GM12872 (cell line): ENCODE data around the gene STARD3.

Source experiments
- CTCF ChIP-seq: IDR thresholded peaks from 3 replicates; pipeline ENCODE4 v1.5.1; 2011; ENCODE audit warnings: low read depth, mild to moderate bottlenecking, low read length, moderate library complexity; ENCODE audit not compliant: insufficient read depth

Gene STARD3

DNA sequence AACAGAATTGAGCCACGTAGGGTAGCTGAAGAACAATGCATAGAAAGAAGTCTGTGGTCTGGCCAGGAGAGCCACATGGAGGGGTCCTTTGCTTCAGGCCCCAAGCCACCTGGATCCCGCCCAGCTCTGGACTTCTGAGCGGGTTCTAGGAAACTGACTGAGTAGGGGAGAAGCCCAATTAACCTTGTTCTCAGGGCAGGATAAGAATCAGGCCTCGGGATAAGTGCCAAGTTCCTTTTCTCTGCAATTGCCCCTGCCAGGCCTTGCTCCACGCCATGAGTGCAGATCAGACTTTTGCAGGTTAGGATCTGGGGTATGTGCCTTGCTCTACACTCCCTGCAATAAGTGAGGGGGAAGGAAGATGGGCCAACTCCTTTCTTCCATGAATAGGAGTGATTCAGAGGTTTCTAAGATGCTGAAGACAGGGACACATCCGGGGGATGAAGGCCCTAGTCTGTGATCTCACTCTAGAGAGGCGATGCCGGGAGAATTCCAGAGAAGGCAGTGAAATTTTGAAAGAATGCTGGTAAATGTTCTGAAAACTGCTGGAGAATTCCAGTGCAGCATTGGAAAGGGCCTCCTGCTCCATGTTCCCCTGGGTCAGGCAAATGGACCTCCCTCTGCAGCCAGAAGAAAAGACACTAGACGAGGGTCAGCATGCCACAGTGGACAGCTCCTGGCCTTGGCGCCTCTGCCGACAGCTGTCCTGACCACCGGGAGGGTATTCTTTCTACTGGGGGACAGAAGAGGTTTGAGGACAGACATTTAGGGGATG, 35.0 kb upstream of the STARD3 start:
- TF ChIP-seq CTCF: no peak

GRCh38 chr17:39602533-39603303, 34.2 kb upstream of the STARD3 start:
- TF ChIP-seq CTCF: no peak

GRCh38 chr17:39603304-39604016, 33.5 kb upstream of the STARD3 start:
- TF ChIP-seq CTCF: no peak

DNA sequence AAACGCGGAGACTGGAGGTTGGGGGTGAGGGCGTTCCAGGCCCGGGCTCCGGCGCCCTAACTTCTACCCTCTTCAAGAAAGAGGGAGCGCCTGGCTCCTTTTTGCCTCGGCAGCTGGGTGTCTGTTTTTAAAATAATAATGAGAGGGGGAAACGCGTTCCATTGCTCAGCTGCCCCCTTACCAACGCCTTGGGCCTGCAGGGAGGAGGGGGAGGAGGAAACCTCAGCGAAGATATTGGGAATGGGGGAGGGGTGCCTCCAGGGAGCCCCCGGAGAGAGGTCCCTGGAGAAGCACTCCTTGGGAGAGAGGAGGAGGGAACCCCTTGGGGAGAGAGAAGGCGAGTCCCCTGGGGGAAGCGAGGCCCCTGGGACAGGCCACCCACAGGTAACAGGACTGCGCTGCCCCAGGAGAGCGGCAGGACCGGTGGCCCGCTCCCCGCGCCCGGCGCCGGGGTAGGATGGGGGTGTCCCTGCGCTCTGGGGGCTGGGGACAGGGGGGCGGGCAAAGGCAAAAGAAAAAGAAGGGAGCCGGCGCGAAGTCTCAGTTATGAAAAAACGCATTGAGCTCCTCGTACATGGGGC, 31.9 kb upstream of the STARD3 start:
- TF ChIP-seq CTCF: no peak

DNA sequence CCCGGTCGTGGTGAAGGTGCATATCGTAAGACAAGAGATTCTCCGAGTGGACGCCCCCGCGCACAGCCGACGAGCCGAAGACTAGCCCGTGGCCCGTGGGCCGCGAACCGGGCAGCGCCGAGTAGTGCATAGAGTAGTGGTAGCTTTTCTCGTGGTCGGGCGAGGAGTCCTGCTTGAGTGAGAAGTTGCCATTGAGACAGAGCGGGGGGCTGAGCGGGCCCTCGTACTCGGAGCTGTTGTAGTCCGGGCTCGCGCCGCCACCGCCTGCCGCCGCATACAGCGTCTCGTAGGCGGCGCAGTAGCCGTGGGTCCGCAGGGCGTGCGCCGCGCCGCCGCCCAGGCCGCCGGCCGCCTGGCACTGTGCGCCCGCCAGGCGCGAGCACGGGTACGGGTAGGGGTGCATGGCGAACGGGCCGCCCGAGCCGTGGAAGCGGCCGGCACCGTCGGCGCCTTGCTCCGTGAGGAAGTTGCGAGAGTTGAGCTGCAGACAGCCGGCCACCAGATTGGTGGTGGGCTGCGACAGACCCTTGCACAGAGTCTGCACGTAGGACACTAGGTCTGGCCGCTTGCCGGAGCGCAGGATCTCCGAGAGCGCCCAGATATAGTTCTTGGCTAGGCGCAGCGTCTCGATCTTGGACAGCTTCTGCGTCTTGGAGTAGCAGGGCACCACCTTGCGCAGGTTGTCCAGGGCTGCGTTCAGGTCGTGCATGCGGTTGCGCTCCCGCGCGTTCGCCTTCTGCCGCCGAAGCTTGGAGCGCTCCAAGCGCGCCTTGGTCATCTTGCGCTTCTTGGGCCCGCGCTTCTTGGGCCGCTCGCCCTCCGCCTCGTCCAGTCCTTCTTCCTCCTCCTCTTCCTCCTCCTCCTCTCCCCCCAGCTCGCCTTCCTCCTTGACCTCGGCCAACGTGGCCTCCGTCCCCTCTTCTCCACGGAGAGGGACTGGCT, 31.2 kb upstream of the STARD3 start:
- TF ChIP-seq CTCF: no peak

- no peak for TF ChIP-seq CTCF
These were observed 30.4 kb upstream of the STARD3 start for GRCh38 chr17:39606434-39607056.
